Tibial nerve (tissue), 4 donors: Measurements from ENCODE around the gene MAGEE1.

ENCODE experiments used
- EP300 ChIP-seq, 2 donors: sonication (generic); formaldehyde crosslinking; IDR thresholded peaks; one replicate each; pipeline ENCODE4 v1.6.1; 2017; ENCODE audit warnings: antibody characterized with exemption in 2 of 2, mild to moderate bottlenecking in 1 of 2
- POLR2A ChIP-seq, 2 donors: fragments of 450-650 bp; IDR thresholded peaks; one replicate each; pipeline ENCODE4 v1.6.1; 2017; ENCODE audit warnings: antibody characterized with exemption in 2 of 2, mild to moderate bottlenecking in 2 of 2, moderate library complexity in 2 of 2
- TF ChIP-seq, protein P1 (sequence below), 5 experiments: fragments of 200-600 bp in 3 of 5; fragments of 450-650 bp in 2 of 5; sonication (generic) in 3 of 5; IDR thresholded peaks; one replicate each; pipeline ENCODE4 v1.5.1; 2016 to 2019; ENCODE audit warnings: antibody characterized with exemption in 5 of 5, mild to moderate bottlenecking in 3 of 5, moderate library complexity in 2 of 5

DNA sequence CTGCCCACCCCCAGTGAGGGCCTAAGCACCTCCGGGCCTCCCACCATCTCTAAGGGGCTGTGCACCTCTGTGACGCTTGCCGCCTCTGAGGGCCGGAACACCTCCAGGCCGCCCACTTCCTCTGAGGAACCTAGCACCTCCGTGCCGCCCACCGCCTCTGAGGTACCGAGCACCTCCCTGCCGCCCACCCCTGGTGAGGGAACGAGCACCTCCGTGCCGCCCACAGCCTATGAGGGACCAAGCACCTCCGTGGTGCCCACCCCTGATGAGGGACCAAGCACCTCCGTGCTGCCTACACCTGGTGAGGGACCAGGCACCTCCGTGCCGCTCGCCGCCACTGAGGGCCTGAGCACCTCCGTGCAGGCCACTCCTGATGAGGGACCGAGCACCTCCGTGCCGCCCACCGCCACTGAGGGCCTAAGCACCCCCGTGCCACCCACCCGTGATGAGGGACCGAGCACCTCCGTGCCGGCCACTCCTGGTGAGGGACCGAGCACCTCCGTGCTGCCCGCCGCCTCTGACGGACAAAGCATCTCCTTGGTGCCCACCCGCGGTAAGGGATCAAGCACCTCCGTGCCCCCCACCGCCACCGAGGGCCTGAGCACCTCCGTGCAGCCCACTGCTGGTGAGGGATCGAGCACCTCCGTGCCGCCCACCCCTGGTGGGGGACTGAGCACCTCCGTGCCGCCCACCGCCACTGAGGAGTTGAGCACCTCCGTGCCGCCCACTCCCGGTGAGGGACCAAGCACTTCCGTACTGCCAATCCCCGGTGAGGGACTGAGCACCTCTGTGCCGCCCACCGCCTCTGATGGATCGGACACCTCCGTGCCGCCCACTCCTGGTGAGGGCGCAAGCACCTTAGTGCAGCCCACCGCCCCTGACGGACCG lies 977 bp downstream of the MAGEE1 start:
- TF ChIP-seq POLR2A (IDR thresholded peaks at IDR 0.05) = no peak
- TF ChIP-seq, protein P1, sequence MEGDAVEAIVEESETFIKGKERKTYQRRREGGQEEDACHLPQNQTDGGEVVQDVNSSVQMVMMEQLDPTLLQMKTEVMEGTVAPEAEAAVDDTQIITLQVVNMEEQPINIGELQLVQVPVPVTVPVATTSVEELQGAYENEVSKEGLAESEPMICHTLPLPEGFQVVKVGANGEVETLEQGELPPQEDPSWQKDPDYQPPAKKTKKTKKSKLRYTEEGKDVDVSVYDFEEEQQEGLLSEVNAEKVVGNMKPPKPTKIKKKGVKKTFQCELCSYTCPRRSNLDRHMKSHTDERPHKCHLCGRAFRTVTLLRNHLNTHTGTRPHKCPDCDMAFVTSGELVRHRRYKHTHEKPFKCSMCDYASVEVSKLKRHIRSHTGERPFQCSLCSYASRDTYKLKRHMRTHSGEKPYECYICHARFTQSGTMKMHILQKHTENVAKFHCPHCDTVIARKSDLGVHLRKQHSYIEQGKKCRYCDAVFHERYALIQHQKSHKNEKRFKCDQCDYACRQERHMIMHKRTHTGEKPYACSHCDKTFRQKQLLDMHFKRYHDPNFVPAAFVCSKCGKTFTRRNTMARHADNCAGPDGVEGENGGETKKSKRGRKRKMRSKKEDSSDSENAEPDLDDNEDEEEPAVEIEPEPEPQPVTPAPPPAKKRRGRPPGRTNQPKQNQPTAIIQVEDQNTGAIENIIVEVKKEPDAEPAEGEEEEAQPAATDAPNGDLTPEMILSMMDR (IDR thresholded peaks at IDR 0.05) = no peak
- no peak for TF ChIP-seq EP300 (IDR thresholded peaks at IDR 0.05)
